GM18526 (cell line): ENCODE measurements around the gene LCP2.

ENCODE experiments used
- POLR2A ChIP-seq: IDR thresholded peaks from 3 replicates; pipeline ENCODE4 v1.6.1; 2011; ENCODE audit not compliant: insufficient read length; ENCODE audit errors: extremely low read depth

The LCP2 gene

GRCh38 chr5:170204202-170204601 lies 93.4 kb downstream of the LCP2 start:
- no peak for TF ChIP-seq POLR2A

GRCh38 chr5:170202117-170202516 lies 95.5 kb downstream of the LCP2 start:
- no peak for TF ChIP-seq POLR2A

DNA sequence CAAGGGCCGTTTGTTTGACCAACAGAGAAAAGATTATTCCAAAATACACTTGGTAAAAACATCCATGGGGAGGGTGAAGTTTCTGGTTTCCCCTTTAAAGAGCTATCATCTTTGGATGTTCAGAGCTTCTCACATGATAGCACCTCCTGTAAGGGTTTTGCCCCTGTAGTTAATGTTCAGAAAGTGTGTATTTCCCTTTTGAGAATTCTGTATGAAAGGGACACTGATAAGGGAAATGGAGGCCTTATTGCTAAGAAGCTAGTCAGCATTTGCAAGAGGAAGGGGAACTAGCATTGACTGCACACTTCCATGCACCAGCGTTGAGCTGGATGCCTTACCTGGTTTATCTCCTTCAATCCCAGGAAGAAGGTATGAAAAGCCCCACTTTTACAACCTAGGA lies 96.3 kb downstream of the LCP2 start:
- no peak for TF ChIP-seq POLR2A

- TF ChIP-seq POLR2A: no peak
These were observed 96.7 kb downstream of the LCP2 start for GRCh38 chr5:170200876-170201275.
